ENCODE measurements around the gene OTX2. TPM values are rescaled to one million over a fixed set of nuclear protein-coding genes. Genes with fewer than 3 reads are reported as not detected.

OTX2 gene
- total and polyA plus RNA-seq, 2 of the 4 experiments (the other 2 are of a cell fraction) = not detected

GRCh38 chr14:56817396-56817921 is 7.2 kb upstream of the OTX2 start:
- Histone ChIP-seq H4K5ac (ENCODE audit: low read depth, low read length) (no peak overlapping the region), H2BK120ac (ENCODE audit: low read depth, low read length) (no peak overlapping the region), H2AK5ac (ENCODE audit: low read depth, low read length) (no peak overlapping the region), H2BK5ac (ENCODE audit: low read depth, low read length, poor library complexity, severe bottlenecking) (no peak overlapping the region), H2AK9ac (replicated peaks; ENCODE audit: low read depth, low read length, poor library complexity) (no peak overlapping the region), H2BK15ac (ENCODE audit: low read depth, low read length) (no peak overlapping the region), H3K9ac (ENCODE audit: low read depth, low read length) (no peak overlapping the region), H3K4me2 (ENCODE audit: low read depth, low read length) (no peak overlapping the region), H4K20me1 (ENCODE audit: insufficient read depth, low read length) (no peaks in the 10 kb centered on the region), H4K8ac (ENCODE audit: low read depth in 2 of 2, low read length in 2 of 2) (no peak overlapping the region), H3K14ac (replicated peaks; ENCODE audit: low read depth, low read length) (no peak overlapping the region), H3K56ac (ENCODE audit: extremely low read depth, insufficient read depth, low read length) (no peak overlapping the region), H3K27ac (ENCODE audit: insufficient read depth, low read length) (no peak overlapping the region), H3K27me3 (ENCODE audit: control insufficient read depth, insufficient read depth, low read length) (peaks cover 46% of the 10 kb centered on the region), H3K79me1 (ENCODE audit: low read depth in 1 of 2, low read length in 2 of 2) (no peaks in the 10 kb centered on the region), H3K9me3 (ENCODE audit: control insufficient read depth, insufficient read depth, low read length) (peaks cover 2% of the 10 kb centered on the region; the same call in 1 of the 2 replicates), H3K4me1 (ENCODE audit: control insufficient read depth, insufficient read depth, low read length) (no peaks in the 10 kb centered on the region), H3K4me3 (ENCODE audit: insufficient read depth, low read depth, low read length) (no peak overlapping the region), H2BK20ac (ENCODE audit: low read depth, low read length) (no peak overlapping the region), H3K4ac (ENCODE audit: low read depth, low read length) (no peak overlapping the region), H4K91ac (ENCODE audit: insufficient read depth, low read depth, low read length) (no peak overlapping the region), H3K23ac (ENCODE audit: low read depth, low read length) (no peak overlapping the region), H3K36me3 (ENCODE audit: control insufficient read depth, insufficient read depth, low read length) (no peaks in the 10 kb centered on the region), H2AFZ (replicated peaks; ENCODE audit: low read length, poor library complexity) (no peak overlapping the region), H3K18ac (ENCODE audit: low read depth, low read length) (no peak overlapping the region), H3K9me1 (ENCODE audit: insufficient read depth, low read length) (no peaks in the 10 kb centered on the region)
- intact Hi-C loops (cut with micrococcal nuclease) (no loop called here), in situ Hi-C loops (cut with MboI; ENCODE audit: low sequenced_read_pairs) (no loop called here), dilution Hi-C loops (cut with HindIII; ENCODE audit: low sequenced_read_pairs, unreplicated experiment) (no loop called here)
- 0% methylated on average over 2 of the region's 31 CpGs; no CpG with 5 or more reads in 1 of the 2 experiments for WGBS, 2 experiments (ENCODE audit: extremely low coverage in 2 of 2, insufficient read length in 1 of 2)
- no TSS peak for BruUV-seq (replicated peaks)
- TF ChIP-seq CHD1 (IDR thresholded peaks at IDR 0.05; ENCODE audit: low read depth, low read length) (no peak), RFX5 (IDR thresholded peaks at IDR 0.05; ENCODE audit: low read depth, low read length) (no peak)
- ATAC-seq (ENCODE audit: low read depth) = no peak
- DNase-seq = no peak
- ChIA-PET CTCF (no interaction called here), POLR2A (ENCODE audit: unreplicated experiment) (no interaction called here)

Measured in IMR-90 (cell line).